ENCODE measurements around the gene MYH11.

MYH11 gene

DNA sequence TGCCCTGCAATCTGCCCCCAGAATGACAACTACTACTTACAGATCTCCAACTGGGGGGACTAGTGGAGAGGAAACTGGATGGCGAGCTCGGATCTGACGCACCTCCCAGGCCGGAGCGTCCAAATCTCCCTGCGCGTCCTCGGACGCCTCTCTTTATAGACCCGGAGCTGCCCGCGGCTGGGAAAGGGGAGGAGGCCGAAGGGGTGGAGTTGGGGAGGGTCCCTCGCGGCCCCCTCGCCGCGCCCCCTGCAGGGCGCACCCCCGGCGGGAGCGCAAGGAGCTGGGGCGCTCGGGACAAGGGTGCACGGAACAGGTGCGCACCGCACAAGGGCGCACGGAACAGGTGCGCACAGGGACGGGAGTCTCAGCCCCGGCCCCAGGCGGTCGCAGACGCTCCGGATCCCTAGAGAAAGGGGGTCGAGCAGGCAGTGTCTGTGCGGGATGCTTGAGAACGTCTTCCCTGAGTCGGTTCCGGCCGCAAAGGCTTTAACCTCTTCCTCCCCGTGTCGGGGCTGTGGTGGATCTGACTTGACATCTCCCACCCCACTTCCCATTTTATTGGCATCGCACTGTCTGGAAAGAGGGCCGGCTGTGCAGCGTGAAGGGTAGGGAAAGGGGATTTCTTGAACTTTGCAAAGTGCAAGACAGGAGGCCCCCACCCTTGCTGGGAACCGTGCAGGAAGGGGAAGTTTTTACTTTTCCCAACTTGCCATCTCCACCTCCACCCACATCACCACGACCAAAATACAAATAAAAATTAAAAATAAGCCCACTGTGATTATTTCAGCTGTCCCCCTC lies at the start of gene MYH11:
Gene MYH11, minus strand, starts transcription at position 128 of the 798 bp plus-strand sequence. CDS start 18,776 bp downstream, outside the sequence.
- TF ChIP-seq, protein P1, sequence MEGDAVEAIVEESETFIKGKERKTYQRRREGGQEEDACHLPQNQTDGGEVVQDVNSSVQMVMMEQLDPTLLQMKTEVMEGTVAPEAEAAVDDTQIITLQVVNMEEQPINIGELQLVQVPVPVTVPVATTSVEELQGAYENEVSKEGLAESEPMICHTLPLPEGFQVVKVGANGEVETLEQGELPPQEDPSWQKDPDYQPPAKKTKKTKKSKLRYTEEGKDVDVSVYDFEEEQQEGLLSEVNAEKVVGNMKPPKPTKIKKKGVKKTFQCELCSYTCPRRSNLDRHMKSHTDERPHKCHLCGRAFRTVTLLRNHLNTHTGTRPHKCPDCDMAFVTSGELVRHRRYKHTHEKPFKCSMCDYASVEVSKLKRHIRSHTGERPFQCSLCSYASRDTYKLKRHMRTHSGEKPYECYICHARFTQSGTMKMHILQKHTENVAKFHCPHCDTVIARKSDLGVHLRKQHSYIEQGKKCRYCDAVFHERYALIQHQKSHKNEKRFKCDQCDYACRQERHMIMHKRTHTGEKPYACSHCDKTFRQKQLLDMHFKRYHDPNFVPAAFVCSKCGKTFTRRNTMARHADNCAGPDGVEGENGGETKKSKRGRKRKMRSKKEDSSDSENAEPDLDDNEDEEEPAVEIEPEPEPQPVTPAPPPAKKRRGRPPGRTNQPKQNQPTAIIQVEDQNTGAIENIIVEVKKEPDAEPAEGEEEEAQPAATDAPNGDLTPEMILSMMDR (IDR thresholded peaks at IDR 0.05; ENCODE audit: control insufficient read depth, insufficient read depth, low read depth, low read length, missing control alignments), result no peak
- peak within 1 kb of the TSS; percentile 32 for H3K4me3 ChIP-seq (ENCODE audit: control insufficient read depth, low read depth, low read length)
- DNase-seq (ENCODE audit: low read depth), result no peak

DNA sequence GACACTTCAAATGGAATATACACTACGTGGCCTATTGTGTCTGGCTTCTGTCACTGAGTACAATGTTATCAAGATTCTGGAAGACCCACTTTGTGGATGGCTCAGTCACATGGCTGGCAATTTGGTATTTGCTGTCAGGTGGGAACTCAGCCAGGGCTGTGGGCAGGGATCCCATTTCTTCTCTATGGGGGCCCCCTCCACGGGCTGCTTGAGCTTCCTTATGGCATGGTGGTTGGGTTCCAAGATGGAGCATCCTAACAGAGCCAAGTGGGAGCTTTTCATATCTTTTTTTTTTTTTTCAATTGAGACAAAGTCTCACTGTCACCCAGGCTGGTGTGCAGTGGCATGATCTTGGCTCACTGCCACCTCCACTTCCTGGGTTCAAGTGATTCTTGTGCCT lies 49.6 kb upstream of the MYH11 start:
- no peak for DNase-seq (ENCODE audit: low read depth)
- TF ChIP-seq, protein P1 (IDR thresholded peaks at IDR 0.05; ENCODE audit: control insufficient read depth, insufficient read depth, low read depth, low read length, missing control alignments), result no peak
- H3K4me3 ChIP-seq (ENCODE audit: control insufficient read depth, low read depth, low read length), result no peak overlapping the region

DNA sequence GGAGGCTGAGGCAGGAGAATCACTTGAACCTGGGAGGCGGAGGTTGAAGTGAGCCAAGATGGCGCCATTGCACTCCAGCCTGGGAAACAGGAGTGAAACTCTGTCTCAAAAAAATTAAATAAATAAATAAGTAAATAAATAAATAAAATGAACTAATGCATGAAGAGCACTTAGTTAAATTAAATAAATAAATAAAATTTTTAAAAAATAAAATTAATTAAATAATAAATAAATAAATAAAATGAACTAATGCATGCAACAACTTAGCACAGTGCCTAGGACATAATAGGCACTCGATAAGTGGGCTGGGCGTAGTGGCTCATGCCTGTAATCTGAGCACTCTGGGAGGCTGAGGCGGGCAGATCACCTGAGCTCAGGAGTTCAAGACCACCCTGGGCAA lies 47.1 kb upstream of the MYH11 start:
- H3K4me3 ChIP-seq (ENCODE audit: control insufficient read depth, low read depth, low read length), result no peak overlapping the region
- no peak for DNase-seq (ENCODE audit: low read depth)
- TF ChIP-seq, protein P1 (IDR thresholded peaks at IDR 0.05; ENCODE audit: control insufficient read depth, insufficient read depth, low read depth, low read length, missing control alignments), result no peak

DNA sequence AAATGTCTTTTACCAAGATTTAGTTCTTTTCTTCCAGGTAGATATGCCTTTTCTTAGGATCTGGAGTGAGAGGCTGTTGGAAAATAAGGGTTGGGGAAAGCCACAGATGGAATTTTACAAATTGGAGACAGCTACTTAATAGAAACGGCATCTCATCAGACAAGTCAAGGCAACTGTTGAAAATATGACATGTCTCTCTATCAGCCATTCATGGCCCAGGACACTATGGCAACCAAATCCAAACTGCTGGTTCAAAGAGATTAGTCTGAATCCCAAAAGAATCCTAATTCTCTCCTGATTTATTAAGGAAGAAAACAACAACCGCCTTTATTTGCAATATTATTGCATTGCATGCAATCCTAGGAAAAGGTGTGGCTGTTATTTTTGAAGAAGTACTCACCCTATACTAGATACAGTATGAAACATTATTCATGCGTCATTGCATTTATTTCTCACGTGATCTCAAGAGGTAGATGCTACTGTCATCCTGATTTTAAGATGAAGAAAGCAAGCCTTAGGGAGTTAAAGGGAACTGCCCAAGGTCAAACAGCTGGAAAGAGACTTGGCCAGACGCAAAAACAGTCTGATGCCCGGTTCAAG lies 44.2 kb upstream of the MYH11 start:
- DNase-seq (ENCODE audit: low read depth), result no peak
- TF ChIP-seq, protein P1 (IDR thresholded peaks at IDR 0.05; ENCODE audit: control insufficient read depth, insufficient read depth, low read depth, low read length, missing control alignments), result no peak
- H3K4me3 ChIP-seq (ENCODE audit: control insufficient read depth, low read depth, low read length), result no peak overlapping the region

DNA sequence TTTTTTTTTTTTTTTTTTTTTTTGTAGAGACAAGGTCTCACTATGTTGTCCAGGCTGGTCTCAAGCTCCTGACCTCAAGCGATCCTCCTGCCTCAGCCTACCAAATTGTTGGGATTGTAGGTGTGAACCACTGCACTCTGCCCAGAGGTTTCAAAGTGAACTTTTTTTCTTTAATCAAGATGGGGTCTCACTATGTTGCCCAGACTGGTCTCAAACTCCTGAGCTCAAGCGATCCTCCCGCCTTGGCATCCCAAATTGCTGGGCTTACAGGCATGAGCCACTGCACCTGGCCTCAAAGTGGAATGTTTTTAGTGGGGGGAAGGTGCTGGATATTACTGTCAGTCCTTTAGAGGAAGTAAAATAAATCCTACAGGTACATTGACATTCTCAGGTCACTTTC lies 43.5 kb upstream of the MYH11 start:
- no peak overlapping the region for H3K4me3 ChIP-seq (ENCODE audit: control insufficient read depth, low read depth, low read length)
- TF ChIP-seq, protein P1 (IDR thresholded peaks at IDR 0.05; ENCODE audit: control insufficient read depth, insufficient read depth, low read depth, low read length, missing control alignments), result no peak
- no peak for DNase-seq (ENCODE audit: low read depth)

DNA sequence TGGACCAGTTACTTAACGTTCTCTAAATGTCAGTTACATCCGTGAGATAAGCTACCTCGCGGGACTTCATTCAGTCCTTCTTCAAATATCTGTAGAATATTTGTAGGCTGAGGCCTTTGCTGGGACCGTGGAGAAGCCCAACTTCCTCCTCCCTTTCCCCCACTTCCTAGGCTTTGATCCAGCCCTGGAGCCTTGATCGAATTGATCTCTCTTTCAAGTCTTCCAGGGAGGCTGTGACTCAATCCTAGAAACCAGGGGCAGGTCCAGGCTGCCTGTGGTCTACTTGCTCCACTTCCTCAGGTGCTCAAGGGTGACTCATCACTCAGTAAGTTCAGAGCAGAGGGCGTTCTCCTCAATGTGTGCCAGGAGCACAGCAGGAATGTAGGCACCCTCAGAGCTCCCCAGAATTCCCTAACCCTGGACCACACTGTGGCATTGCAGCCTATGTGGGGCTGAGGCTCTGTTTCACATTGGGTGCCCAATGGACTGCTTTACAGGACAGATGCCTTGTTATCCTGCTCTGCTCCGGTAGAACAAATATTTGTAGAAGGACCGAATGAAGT lies 42.8 kb upstream of the MYH11 start:
- DNase-seq (ENCODE audit: low read depth), result peak; percentile 38
- H3K4me3 ChIP-seq (ENCODE audit: control insufficient read depth, low read depth, low read length), result no peak overlapping the region
- TF ChIP-seq, protein P1 (IDR thresholded peaks at IDR 0.05; ENCODE audit: control insufficient read depth, insufficient read depth, low read depth, low read length, missing control alignments), result no peak

All from AG09309 (cell line).